Activated T-helper 2 cell treated with anti-CD3 and anti-CD28 coated beads, Interferon-gamma antibody, Interleukin-2, Interleukin-4, amounts not matched to agents 10 μg/mL and 5 μg/mL and 100 μg/mL, durations not matched to agents 14 hours and 24 hours and 36 hours (primary cell): ENCODE measurements around the gene ZBED1. TPM values are rescaled to one million over a fixed set of nuclear protein-coding genes. Genes with fewer than 3 reads are reported as not detected.

ENCODE experiments used
- DNase-seq: peaks from one replicate; pipeline ENCODE4 v3.0.0; 2021; ENCODE audit warnings: low spot score
- H3K27ac Mint-ChIP-seq: one replicate; pipeline ENCODE4 v1.8.0; 2021; ENCODE audit warnings: mixed read lengths
- H3K27me3 Mint-ChIP-seq: one replicate; pipeline ENCODE4 v1.8.0; 2021; ENCODE audit warnings: low read depth, mixed read lengths
- H3K36me3 Mint-ChIP-seq: one replicate; pipeline ENCODE4 v1.8.0; 2021; ENCODE audit warnings: low read depth, mixed read lengths
- H3K4me1 Mint-ChIP-seq: one replicate; pipeline ENCODE4 v1.8.0; 2021; ENCODE audit warnings: low read depth, mixed read lengths
- H3K4me3 Mint-ChIP-seq: one replicate; pipeline ENCODE4 v1.8.0; 2021; ENCODE audit warnings: low read depth, mild to moderate bottlenecking, moderate library complexity, mixed read lengths
- H3K9me3 Mint-ChIP-seq: one replicate; pipeline ENCODE4 v1.8.0; 2021; ENCODE audit warnings: mixed read lengths
- intact Hi-C: fragments of 100-400 bp; cut with micrococcal nuclease; formaldehyde crosslinking; loops from one replicate; pipeline ENCODE4 v1.15.1; 2023
- total RNA-seq: library from RNA; stranded (reverse); gene quantifications from 2 replicates; pipeline ENCODE4 v1.2.3, GENCODE V29; 2022

Gene ZBED1
- total RNA-seq, 1 donor from 2014 or later = 37.3 TPM

DNA sequence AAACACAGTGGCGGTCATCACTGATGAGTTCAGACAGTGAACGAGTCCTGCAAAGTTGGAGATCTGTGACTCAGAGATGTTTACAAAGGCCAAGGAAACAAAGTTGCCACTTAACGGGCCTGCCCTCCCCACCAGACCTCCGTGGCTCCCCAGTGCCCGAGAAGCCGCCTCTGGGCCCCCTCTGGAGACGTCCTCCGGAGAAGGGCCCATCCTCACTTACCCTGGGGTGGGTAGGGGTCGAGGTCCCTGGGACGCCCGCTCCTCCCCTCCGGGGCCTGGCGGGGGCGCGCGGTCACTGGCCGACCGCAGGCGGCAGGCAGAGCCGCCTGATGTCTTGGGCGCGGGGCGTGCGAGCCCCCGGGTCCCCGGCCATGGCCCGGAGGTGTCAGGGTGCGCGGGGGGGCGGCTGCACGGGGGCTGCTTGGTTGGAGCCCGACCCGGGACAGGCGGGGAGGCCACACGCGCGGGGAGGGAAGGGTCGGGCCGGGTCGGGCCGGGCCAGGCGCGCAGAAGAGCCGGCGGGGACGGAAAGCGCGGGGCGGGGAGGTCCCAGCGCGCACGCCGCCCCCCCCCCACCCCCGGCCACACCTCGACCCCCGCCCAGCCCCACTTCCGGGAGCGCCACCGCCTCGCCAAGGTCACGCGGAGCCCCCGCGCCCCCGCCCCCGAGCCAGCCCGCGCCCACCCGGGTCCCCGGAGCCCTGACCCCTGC is 529 bp downstream of the ZBED1 start:
- intact Hi-C loops = loop anchor here (10.0 kb wide), 3 partner anchors 105 to 1045 kb away; partner anchors contain the start of gene ASMTL
- H3K36me3 Mint-ChIP-seq = peaks cover 16% of the 10 kb centered on the region
- H3K4me1 Mint-ChIP-seq = peaks cover 24% of the 10 kb centered on the region
- peak overlapping the region; percentile 70 for H3K4me3 Mint-ChIP-seq
- peak; percentile 33 for DNase-seq
- H3K27ac Mint-ChIP-seq = peak overlapping the region; percentile 65
- no peaks in the 10 kb centered on the region for H3K9me3 Mint-ChIP-seq
- no peaks in the 10 kb centered on the region for H3K27me3 Mint-ChIP-seq

DNA sequence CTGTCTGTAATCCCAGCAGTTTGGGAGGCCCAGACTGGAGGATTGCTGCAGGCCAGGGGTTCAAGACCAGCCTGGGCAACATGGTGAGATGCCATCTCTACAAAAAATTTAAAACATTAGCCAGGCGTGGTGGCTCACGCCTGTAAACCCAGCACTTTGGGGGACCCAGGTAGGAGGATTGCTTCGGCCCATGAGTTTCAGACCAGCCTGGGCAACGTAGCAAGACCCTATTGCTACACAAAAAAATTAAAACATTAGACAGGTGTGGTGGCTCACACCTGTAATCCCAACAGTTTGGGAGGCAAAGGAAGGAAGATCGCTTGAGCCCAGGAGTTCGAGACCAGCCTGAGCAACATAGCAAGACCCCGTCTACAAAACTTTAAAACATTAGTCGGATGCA is 1.3 kb downstream of the ZBED1 start:
- Mint-ChIP-seq H3K36me3 (peaks cover 16% of the 10 kb centered on the region), H3K9me3 (no peaks in the 10 kb centered on the region), H3K4me1 (peaks cover 24% of the 10 kb centered on the region), H3K27ac (peak overlapping the region; percentile 73), H3K4me3 (peak overlapping the region; percentile 84), H3K27me3 (no peaks in the 10 kb centered on the region)
- DNase-seq = no peak
- intact Hi-C loops = no loop called here

DNA sequence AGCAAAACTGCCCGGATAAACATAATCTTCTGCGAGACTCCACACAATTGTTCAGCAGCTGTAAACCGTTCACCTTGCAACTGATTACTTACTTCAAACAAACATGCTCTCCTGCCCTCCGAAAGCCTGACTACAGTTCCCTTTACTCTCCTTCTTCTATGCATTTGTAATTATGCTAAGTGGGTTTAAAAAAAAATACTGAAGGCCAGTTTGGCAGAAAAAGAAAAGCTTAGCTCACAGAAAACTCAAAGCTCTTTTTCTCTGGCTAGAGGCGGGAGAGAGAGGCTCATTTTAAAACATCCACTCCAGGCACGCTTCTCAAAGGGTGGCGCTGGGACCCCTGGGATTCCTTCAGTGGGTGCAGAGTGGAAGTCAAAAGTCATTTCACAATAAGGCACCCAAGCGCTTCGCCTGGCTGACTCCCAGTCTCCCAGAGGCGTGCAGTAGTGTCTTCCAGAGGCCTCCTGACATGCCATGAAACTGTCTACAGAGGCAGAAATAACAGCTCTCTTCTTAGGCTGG is 1.9 kb downstream of the ZBED1 start:
- peak overlapping the region; percentile 84 for H3K4me3 Mint-ChIP-seq
- H3K27ac Mint-ChIP-seq = peak overlapping the region; percentile 73
- H3K4me1 Mint-ChIP-seq = peaks cover 24% of the 10 kb centered on the region
- intact Hi-C loops = no loop called here
- DNase-seq = no peak
- no peaks in the 10 kb centered on the region for H3K9me3 Mint-ChIP-seq
- peaks cover 16% of the 10 kb centered on the region for H3K36me3 Mint-ChIP-seq
- H3K27me3 Mint-ChIP-seq = no peaks in the 10 kb centered on the region

DNA sequence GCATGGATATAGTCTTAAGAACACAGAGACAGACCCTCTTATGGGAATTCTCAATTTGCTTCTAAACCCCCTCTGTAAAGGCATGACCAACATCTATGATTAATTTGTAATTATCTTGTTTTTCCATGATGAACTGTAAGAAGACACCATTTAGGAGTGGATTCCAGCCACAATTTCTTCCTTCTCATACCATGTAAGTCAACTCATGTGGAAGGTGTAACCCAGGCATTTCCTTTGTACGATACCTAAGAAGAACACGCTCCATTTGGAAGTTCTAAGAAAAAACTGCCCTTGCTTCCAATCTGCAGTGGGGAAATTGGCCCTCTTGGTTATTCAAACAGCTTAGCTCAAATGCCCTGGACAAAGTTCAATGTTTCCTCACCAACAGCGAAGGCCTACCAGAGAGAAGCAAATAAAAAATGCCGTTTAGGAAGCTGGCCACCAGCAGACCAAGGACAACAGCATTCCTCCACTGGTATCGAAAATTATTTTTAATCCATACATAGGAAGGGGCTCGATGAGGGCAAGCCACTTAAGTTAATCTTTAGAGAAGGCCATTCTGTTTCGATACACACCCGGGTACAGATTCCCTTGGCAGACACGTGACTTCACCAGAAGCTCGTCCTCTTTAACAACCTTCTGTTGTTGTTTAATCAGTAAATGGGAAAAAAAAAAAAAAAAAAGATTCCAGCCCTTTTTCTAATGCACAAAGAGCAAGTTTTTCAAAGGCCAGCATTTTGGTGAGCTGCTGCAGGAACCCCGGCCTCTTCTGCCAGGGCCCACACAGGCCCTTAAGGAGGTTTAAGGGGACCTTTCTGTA is 2.6 kb downstream of the ZBED1 start:
- H3K27ac Mint-ChIP-seq = peak overlapping the region; percentile 42
- no peaks in the 10 kb centered on the region for H3K27me3 Mint-ChIP-seq
- H3K36me3 Mint-ChIP-seq = peaks cover 16% of the 10 kb centered on the region
- intact Hi-C loops = no loop called here
- H3K9me3 Mint-ChIP-seq = no peaks in the 10 kb centered on the region
- H3K4me1 Mint-ChIP-seq = peaks cover 24% of the 10 kb centered on the region
- H3K4me3 Mint-ChIP-seq = peak overlapping the region; percentile 84
- DNase-seq = no peak

DNA sequence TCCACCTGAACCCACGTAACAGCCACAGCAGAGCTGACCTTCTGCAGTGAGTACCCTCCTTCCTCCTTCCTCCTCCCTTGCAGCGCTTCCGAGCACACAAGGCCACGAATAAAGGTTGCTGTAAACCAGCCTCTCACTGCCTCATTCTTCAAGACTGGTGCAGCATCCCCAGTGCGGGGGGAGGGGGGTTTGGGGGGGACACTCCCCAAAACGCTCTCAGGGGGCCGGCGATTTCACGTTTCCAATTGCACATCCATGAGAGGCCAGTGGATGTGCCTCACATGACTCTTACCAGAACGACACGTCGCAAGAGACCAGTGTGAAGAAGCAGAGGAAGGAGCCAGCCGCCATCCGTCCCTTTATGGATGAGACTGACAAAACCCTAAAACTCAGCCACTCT is 5.2 kb downstream of the ZBED1 start:
- H3K27ac Mint-ChIP-seq = no peak overlapping the region
- H3K9me3 Mint-ChIP-seq = no peaks in the 10 kb centered on the region
- intact Hi-C loops = no loop called here
- no peak overlapping the region for H3K4me3 Mint-ChIP-seq
- no peaks in the 10 kb centered on the region for H3K27me3 Mint-ChIP-seq
- H3K4me1 Mint-ChIP-seq = peaks cover 22% of the 10 kb centered on the region
- DNase-seq = no peak
- H3K36me3 Mint-ChIP-seq = peaks cover 25% of the 10 kb centered on the region

DNA sequence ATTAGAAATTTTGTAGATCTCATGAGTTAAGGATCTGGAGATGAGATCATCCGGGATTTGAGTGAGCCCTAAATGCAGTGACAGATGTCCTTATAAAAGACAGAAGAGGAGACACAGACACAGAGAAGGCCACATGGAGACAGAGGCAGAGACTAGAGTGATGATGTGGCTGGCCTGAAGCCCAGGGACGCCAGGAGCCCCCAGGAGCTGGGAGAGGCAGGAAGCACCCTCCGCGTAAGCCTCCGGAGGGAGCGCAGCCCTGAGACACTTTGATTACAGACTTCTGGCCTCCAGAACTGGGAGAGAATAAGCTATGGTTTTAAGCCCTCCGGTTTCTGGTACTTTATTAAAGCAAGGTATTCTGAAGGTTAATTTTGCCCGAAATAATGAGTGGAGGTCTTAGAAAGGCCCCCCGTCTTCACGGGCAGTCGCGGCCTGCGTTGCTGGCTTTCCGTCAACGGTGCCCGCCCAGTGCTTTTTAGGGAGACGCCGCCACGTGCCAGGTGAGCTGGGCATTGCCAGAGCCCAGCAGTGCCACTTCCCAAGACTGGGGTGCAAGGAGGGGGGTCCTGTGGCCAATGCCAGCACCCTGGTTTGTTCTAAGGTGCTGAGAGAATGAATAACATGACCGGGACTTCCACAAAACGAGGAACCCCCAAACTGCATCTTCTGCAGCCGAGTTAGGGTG is 8.1 kb downstream of the ZBED1 start:
- H3K27me3 Mint-ChIP-seq = no peaks in the 10 kb centered on the region
- no peak overlapping the region for H3K4me3 Mint-ChIP-seq
- intact Hi-C loops = no loop called here
- H3K9me3 Mint-ChIP-seq = no peaks in the 10 kb centered on the region
- no peak overlapping the region for H3K27ac Mint-ChIP-seq
- H3K4me1 Mint-ChIP-seq = peaks cover 4% of the 10 kb centered on the region
- peaks cover 30% of the 10 kb centered on the region for H3K36me3 Mint-ChIP-seq
- no peak for DNase-seq

DNA sequence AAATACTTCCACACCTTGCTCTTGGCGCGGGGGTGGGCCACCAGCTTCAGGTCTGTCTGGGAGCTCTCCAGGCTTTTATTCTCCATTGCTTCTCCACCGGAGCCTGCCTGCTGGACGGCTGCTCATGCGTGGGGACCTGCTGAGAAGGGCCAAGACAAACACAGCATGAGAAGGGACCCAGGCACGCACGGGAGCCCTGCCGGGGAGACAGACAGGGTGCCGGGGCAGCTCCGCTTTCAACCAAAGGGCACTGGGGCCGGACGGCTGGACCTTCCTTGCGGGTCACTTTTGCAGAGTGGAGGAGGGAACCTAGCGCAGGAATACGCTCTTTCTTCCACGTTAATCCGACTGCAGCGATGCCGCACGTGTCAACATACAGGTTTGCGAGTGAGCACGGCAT is 10.1 kb downstream of the ZBED1 start:
- Mint-ChIP-seq H3K27ac (no peak overlapping the region), H3K36me3 (peaks cover 37% of the 10 kb centered on the region), H3K9me3 (no peaks in the 10 kb centered on the region), H3K27me3 (no peaks in the 10 kb centered on the region), H3K4me3 (no peak overlapping the region), H3K4me1 (no peaks in the 10 kb centered on the region)
- intact Hi-C loops = no loop called here
- DNase-seq = no peak

DNA sequence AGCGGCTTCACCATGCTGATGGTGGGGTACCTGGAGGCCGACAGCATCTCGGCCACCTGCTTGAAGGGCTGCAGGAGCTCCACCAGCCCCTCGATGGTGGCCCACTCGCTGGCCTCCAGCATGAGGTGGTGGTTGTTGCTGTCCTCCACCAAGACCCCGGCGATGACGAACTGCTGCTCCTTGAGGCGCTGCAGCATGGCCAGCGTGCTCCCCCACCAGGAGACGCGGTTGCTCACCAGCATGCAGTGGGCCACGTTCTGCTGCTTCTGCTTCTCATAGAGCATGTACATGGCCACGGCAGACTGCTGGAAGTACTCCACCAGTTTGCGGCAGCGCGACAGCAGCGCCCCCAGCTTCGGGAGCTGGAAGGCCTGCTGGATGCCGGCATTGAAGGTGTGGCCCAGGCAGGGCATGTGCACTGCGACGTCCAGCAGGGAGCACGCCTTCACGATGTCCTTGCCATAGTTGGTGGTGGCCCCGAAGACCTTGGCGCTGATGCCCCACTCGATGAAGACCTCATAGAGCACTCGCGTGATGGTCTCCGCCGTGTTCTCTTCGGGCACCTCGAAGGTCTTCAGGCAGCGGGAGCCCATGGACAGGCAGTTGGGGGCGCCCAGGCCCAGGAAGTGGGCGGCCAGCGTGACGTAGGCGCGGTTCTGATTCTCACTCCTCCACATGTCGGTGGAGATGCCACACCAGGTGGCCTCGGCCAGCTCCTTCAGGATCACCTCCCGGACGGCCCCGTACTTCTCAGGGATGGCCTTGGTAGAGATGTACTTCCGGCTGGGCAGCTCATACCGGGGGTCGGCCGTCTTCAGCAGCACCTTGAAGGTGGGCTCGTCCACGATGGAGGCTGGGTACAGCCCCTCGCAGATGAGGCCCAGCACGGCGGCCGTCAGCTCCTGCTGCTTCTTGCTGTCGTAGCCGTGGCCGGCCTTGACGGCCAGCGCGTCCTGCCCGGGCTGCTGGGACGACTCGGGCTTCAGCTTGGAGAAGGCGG is 11.0 kb downstream of the ZBED1 start:
- no peak overlapping the region for H3K27ac Mint-ChIP-seq
- no peaks in the 10 kb centered on the region for H3K9me3 Mint-ChIP-seq
- no peaks in the 10 kb centered on the region for H3K27me3 Mint-ChIP-seq
- H3K36me3 Mint-ChIP-seq = peaks cover 41% of the 10 kb centered on the region
- H3K4me3 Mint-ChIP-seq = no peak overlapping the region
- intact Hi-C loops = no loop called here
- no peaks in the 10 kb centered on the region for H3K4me1 Mint-ChIP-seq
- no peak for DNase-seq

DNA sequence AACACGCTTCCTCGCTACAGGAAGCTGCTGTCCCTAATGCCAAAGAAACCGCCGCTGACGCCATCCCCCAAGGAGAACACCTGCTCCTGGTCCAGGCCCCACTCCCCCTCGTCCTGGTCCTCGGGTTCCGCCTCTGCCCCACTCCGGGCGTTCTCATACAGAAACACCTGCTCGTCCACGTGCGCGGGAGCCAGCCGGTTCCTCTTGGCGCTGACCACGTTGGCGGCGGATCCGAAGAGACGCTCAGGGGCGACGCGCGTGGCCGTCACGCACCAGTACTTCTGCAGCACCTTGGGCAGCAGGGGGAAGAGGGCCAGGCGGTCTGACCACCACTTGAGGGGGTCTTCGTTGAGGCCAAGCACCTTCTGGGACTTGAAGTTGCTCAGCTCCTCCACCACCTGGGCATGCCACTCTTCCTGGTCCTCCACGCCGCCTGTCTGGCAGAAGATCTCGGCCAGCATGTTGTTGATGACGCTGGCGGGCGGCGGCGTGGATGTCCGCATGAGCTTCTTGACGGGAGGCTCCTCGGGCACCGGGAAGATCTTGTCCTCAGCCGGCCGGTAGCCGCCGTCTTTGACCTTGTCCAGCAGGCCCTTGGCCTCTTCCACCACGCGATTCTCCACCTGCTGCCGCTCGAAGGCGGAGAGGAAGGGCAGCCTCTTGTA is 12.0 kb downstream of the ZBED1 start:
- Mint-ChIP-seq H3K27me3 (no peaks in the 10 kb centered on the region), H3K4me1 (no peaks in the 10 kb centered on the region), H3K9me3 (no peaks in the 10 kb centered on the region), H3K4me3 (no peak overlapping the region), H3K27ac (no peak overlapping the region), H3K36me3 (peaks cover 41% of the 10 kb centered on the region)
- intact Hi-C loops = no loop called here
- no peak for DNase-seq

DNA sequence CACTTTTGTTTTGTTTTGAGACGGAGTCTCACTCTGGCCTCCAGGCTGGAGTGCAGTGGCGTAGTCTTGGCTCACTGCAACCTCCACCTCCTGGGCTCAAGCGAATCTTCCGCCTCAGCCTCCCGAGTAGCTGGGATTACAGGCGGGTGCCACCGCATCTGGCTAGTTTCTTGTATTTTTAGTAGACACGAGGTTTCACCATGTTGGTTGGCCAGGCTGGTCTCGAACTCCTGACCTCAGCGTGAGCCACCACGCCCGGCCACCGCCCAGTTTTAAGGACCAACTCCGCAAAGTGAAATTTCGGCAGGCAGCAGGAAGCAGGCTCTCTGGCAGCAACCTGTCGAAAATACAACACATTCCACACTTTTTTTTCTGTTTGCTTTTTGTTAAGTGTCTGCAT is 13.4 kb downstream of the ZBED1 start:
- Mint-ChIP-seq H3K27me3 (no peaks in the 10 kb centered on the region), H3K27ac (no peak overlapping the region), H3K4me3 (no peak overlapping the region), H3K36me3 (peaks cover 41% of the 10 kb centered on the region), H3K9me3 (no peaks in the 10 kb centered on the region), H3K4me1 (no peaks in the 10 kb centered on the region)
- DNase-seq = no peak
- intact Hi-C loops = no loop called here

DNA sequence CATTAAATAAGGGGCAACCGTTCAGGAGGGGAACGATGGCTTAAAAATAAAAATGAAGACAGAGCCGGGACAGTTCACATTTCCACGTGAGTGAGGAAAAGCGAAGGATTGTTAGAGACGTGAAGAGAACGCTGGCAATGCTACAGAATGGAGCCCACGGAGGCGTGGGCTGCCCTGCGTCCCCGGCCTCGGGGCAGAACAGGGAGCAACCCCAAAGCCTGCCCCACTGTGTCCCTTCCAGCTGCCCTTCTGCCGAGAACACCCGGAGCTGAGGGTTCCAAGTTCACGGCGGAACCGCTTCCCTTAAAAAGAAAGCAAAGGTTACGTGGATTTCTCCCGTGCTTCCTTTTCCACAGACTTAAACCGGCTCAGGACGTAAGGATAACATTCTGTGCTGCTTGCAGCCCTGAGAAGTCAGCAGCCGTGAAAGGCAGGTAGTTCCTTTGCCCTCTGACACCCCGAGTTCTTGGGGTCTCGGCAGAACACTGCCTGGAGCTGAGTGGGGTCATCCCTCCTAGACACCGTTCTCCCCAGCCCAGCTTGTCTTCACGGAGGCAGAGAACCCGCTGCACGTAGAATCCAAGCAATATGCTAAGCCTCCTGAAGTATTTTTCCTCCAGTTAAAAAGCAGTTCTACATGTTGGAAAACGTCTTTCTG is 14.2 kb downstream of the ZBED1 start:
- Mint-ChIP-seq H3K9me3 (no peaks in the 10 kb centered on the region), H3K4me1 (no peaks in the 10 kb centered on the region), H3K27me3 (no peaks in the 10 kb centered on the region), H3K4me3 (no peak overlapping the region), H3K36me3 (peaks cover 38% of the 10 kb centered on the region), H3K27ac (no peak overlapping the region)
- intact Hi-C loops = no loop called here
- DNase-seq = no peak
